H1 (cell line): ENCODE measurements around the gene MACROD1. TPM values are rescaled to one million over a fixed set of nuclear protein-coding genes. Genes with fewer than 3 reads are reported as not detected.

Experiments
- CTCF ChIA-PET: fragments of 300-600 bp; sonication (Branson Sonifier 250); formaldehyde crosslinking; loops from one replicate; lab custom pipeline; 2021; ENCODE audit not compliant: partially characterized antibody; lab: Charles Lee
- POLR2A ChIA-PET: fragments of 300-600 bp; sonication (Branson Sonifier 250); formaldehyde crosslinking; loops from one replicate; lab custom pipeline; 2021; ENCODE audit warnings: inconsistent platforms; ENCODE audit not compliant: partially characterized antibody; lab: Charles Lee
- DNase-seq, 2 experiments: peaks; one replicate each; pipeline versions ENCODE4 v3.0.0 to v3.0.0-alpha.2; 2010 to 2022; ENCODE audit warnings: low spot score in 2 of 2, low read depth in 1 of 2, mixed read lengths in 1 of 2
- FAIRE-seq: peaks from 2 replicates; lab custom pipeline; 2011; peaks lifted over from hg19 to GRCh38; lab: Jason Lieb, UNC
- H2AFZ ChIP-seq: 2 replicates; pipeline ENCODE4 v1.8.1; 2012; ENCODE audit warnings: low read length, inconsistent platforms
- H2AK5ac ChIP-seq: 2 replicates; pipeline ENCODE4 v1.6.1; 2013; ENCODE audit warnings: low read depth, low read length
- H2BK120ac ChIP-seq: replicated peaks from 2 replicates; pipeline ENCODE3; 2013; ENCODE audit warnings: low read depth, low read length, inconsistent platforms
- H2BK12ac ChIP-seq: 2 replicates; pipeline ENCODE4 v1.6.1; 2013; ENCODE audit warnings: low read depth, low read length
- H2BK15ac ChIP-seq: 2 replicates; pipeline ENCODE4 v1.6.1; 2013; ENCODE audit warnings: low read length
- H2BK20ac ChIP-seq: 2 replicates; pipeline ENCODE4 v1.6.1; 2013; ENCODE audit warnings: low read length
- H2BK5ac ChIP-seq: 2 replicates; pipeline ENCODE4 v1.6.1; 2013; ENCODE audit warnings: low read depth, low read length
- H3K14ac ChIP-seq: 2 replicates; pipeline ENCODE4 v1.6.1; 2013; ENCODE audit warnings: inconsistent platforms; ENCODE audit not compliant: insufficient read length
- H3K18ac ChIP-seq: 2 replicates; pipeline ENCODE4 v1.6.1; 2013; ENCODE audit warnings: low read length; ENCODE audit errors: extremely low read depth
- H3K23ac ChIP-seq: 2 replicates; pipeline ENCODE4 v1.6.1; 2013; ENCODE audit warnings: inconsistent platforms; ENCODE audit not compliant: insufficient read length
- H3K23me2 ChIP-seq: 2 replicates; pipeline ENCODE4 v1.6.1; 2013; ENCODE audit warnings: low read depth, low read length
- H3K27ac ChIP-seq: 2 replicates; pipeline ENCODE4 v1.6.1; 2011; ENCODE audit warnings: low read depth, low read length, inconsistent platforms
- H3K27me3 ChIP-seq, 4 experiments: replicated peaks in 1 of 4; 1 replicate in 1 of 4; 2 replicates in 3 of 4; pipeline versions ENCODE4 v1.6.1 to v1.8.1; 2011 to 2013; ENCODE audit warnings: low read length in 3 of 4, mild to moderate bottlenecking in 3 of 4, inconsistent platforms in 2 of 4, mixed read lengths in 2 of 4, moderate library complexity in 1 of 4; ENCODE audit not compliant: control insufficient read depth in 3 of 4, insufficient read depth in 3 of 4; ENCODE audit errors: extremely low read depth in 1 of 4
- H3K36me3 ChIP-seq, 4 experiments: 2 replicates each; pipeline versions ENCODE4 v1.6.1 to v1.8.1; 2011 to 2013; ENCODE audit warnings: mild to moderate bottlenecking in 4 of 4, low read length in 3 of 4, moderate library complexity in 2 of 4, control low read depth in 1 of 4, inconsistent platforms in 1 of 4; ENCODE audit not compliant: insufficient read depth in 4 of 4, control insufficient read depth in 2 of 4
- H3K4ac ChIP-seq: replicated peaks from 2 replicates; pipeline ENCODE3; 2013; ENCODE audit warnings: low read length, low read depth, mixed read lengths, inconsistent platforms; ENCODE audit not compliant: insufficient read length
- H3K4me1 ChIP-seq, 4 experiments: replicated peaks in 1 of 4; 1 replicate in 1 of 4; 2 replicates in 3 of 4; pipeline versions ENCODE4 v1.6.1 to v1.8.1; 2011 to 2013; ENCODE audit warnings: low read length in 3 of 4, inconsistent platforms in 2 of 4, mixed read lengths in 1 of 4; ENCODE audit not compliant: insufficient read depth in 4 of 4, control insufficient read depth in 3 of 4
- H3K4me2 ChIP-seq, 2 experiments: 2 replicates each; pipeline versions ENCODE4 v1.6.1 to v1.8.1; 2011 to 2013; ENCODE audit warnings: low read depth in 2 of 2, low read length in 2 of 2, control low read depth in 1 of 2, inconsistent platforms in 1 of 2, mild to moderate bottlenecking in 1 of 2; ENCODE audit not compliant: insufficient read depth in 1 of 2
- H3K4me3 ChIP-seq, 4 experiments: fragments of 200-600, 300-600 bp in 1 of 4; sonication (generic), shearing (Covaris generic), sonication (Bioruptor Twin) in 1 of 4; 2 replicates each; pipeline versions ENCODE4 v1.5.1 to v1.8.1; 2011 to 2016; ENCODE audit warnings: low read length in 4 of 4, low read depth in 3 of 4, control low read depth in 2 of 4, inconsistent platforms in 2 of 4, mild to moderate bottlenecking in 2 of 4, mixed read lengths in 1 of 4, moderate library complexity in 1 of 4; ENCODE audit not compliant: insufficient read depth in 2 of 4; ENCODE audit errors: extremely low read depth in 1 of 4
- H3K56ac ChIP-seq: replicated peaks from 2 replicates; pipeline ENCODE3; 2013; ENCODE audit warnings: low read depth, mild to moderate bottlenecking, mixed read lengths, low read length, inconsistent platforms; ENCODE audit not compliant: insufficient read length
- H3K79me1 ChIP-seq: 2 replicates; pipeline ENCODE4 v1.6.1; 2013; ENCODE audit warnings: low read depth, low read length, control low read depth
- H3K79me2 ChIP-seq, 2 experiments: 2 replicates each; pipeline versions ENCODE4 v1.6.1 to v1.8.1; 2012 to 2013; ENCODE audit warnings: low read length in 2 of 2, mild to moderate bottlenecking in 2 of 2, inconsistent platforms in 1 of 2; ENCODE audit not compliant: insufficient read depth in 2 of 2, control insufficient read depth in 1 of 2
- H3K9ac ChIP-seq, 4 experiments: replicated peaks in 1 of 4; 1 replicate in 1 of 4; 2 replicates in 3 of 4; pipeline versions ENCODE4 v1.6.1 to v1.8.1; 2011 to 2013; ENCODE audit warnings: low read depth in 3 of 4, low read length in 3 of 4, control low read depth in 2 of 4, mild to moderate bottlenecking in 2 of 4, moderate library complexity in 2 of 4, inconsistent platforms in 1 of 4; ENCODE audit errors: extremely low read depth in 1 of 4
- H3K9me3 ChIP-seq, 2 experiments: 2 replicates each; pipeline versions ENCODE4 v1.6.1 to v1.8.1; 2012 to 2013; ENCODE audit warnings: mild to moderate bottlenecking in 2 of 2, moderate library complexity in 2 of 2, control low read depth in 1 of 2, inconsistent platforms in 1 of 2, low read depth in 1 of 2, low read length in 1 of 2, mixed read lengths in 1 of 2; ENCODE audit not compliant: insufficient read depth in 2 of 2
- H4K20me1 ChIP-seq, 2 experiments: replicated peaks in 1 of 2; 2 replicates each; pipeline versions ENCODE3 to v1.8.1; 2011 to 2013; ENCODE audit warnings: inconsistent platforms in 2 of 2, low read length in 2 of 2, mild to moderate bottlenecking in 1 of 2; ENCODE audit not compliant: insufficient read depth in 2 of 2, control insufficient read depth in 1 of 2
- H4K5ac ChIP-seq: 2 replicates; pipeline ENCODE4 v1.6.1; 2013; ENCODE audit warnings: low read length, low read depth, mixed read lengths, inconsistent platforms; ENCODE audit not compliant: insufficient read length
- H4K8ac ChIP-seq: 2 replicates; pipeline ENCODE4 v1.8.0; 2013; ENCODE audit warnings: mild to moderate bottlenecking, moderate library complexity, low read length, inconsistent platforms; ENCODE audit not compliant: insufficient read depth; ENCODE audit errors: extremely low read depth
- H4K91ac ChIP-seq: replicated peaks from 2 replicates; pipeline ENCODE3; 2013; ENCODE audit warnings: low read length, mixed read lengths, inconsistent platforms; ENCODE audit not compliant: insufficient read length
- ASH2L ChIP-seq: fragments of 200-600, 300-600 bp; sonication (generic); IDR thresholded peaks from one replicate; pipeline ENCODE4 v1.7.1; 2017; ENCODE audit warnings: low read length
- CREB1 ChIP-seq: IDR thresholded peaks from 2 replicates; pipeline ENCODE4 v1.6.1; 2012; ENCODE audit warnings: inconsistent platforms
- SP4 ChIP-seq: IDR thresholded peaks from 2 replicates; pipeline ENCODE4 v1.6.1; 2012; ENCODE audit warnings: low read length, inconsistent platforms
- WGBS, 2 experiments: shearing (Covaris generic) in 1 of 2; methylation state at CpG; one replicate each; pipeline versions ENCODE4 v1.1.6 to v1.1.7; 2013 to 2015; ENCODE audit warnings: low lambda C conversion rate in 2 of 2, mixed read lengths in 2 of 2, inconsistent platforms in 1 of 2, low coverage in 1 of 2, missing lambda C conversion rate in 1 of 2; ENCODE audit not compliant: insufficient replicate concordance in 2 of 2, insufficient coverage in 1 of 2, insufficient read length in 1 of 2; ENCODE audit errors: extremely low coverage in 1 of 2, missing lambda C conversion rate in 1 of 2; 5-methylcytosine and 5-hydroxymethylcytosine counted together
- polyA plus RNA-seq, 7 experiments: library from polyadenylated mRNA; depleted of rRNA in 3 of 7; stranded (reverse) in 5 of 7; unstranded in 2 of 7; fragments of >200 nt in 5 of 7; fragments of 200-250 nt in 2 of 7; gene quantifications; 1 replicate in 5 of 7; 2 replicates in 1 of 7; 4 replicates in 1 of 7; pipeline versions ENCODE4 v1.2.1 to v1.2.3, GENCODE V29; 2011 to 2013; ENCODE audit warnings: missing spikeins in 2 of 7, mixed read lengths in 2 of 7
- total RNA-seq: library from RNA; stranded (reverse); fragmentation: NEBNext Ultra II Directional; extraction: Animal tissue kit (Norgen Biotek cat#: 25700); gene quantifications from 2 replicates; pipeline ENCODE4 v1.2.1, GENCODE V29; 2021

MACROD1 gene
- total and polyA plus RNA-seq, 2 of the 8 experiments (the other 6 are each of a cell fraction or from before 2014, with no cell fraction given): 19.5 to 34.1 TPM

- Histone ChIP-seq H4K8ac (no peak overlapping the region; the same call in 1 of the 2 replicates), H4K91ac (no peak overlapping the region), H2BK120ac (no peak overlapping the region), H2BK20ac (no peak overlapping the region), H3K23ac (no peak overlapping the region), H3K9me3 (no peaks in the 10 kb centered on the region), H3K4me3 (no peak overlapping the region), H3K36me3 (peaks cover 7 to 24% (median 15%) of the 10 kb centered on the region in 4 experiments), H3K27ac (no peak overlapping the region), H2AK5ac (no peak overlapping the region), H3K9ac (no peak overlapping the region), H3K23me2 (peaks cover 18% of the 10 kb centered on the region; the same call in 1 of the 2 replicates), H3K4me1 (peaks cover 2 to 23% (median 9%) of the 10 kb centered on the region in 4 experiments; a peak in 6 of 7 replicates), H3K56ac (no peak overlapping the region), H4K5ac (no peak overlapping the region), H3K18ac (no peak overlapping the region), H3K79me1 (peaks cover 13% of the 10 kb centered on the region), H3K27me3 (peaks cover 5 to 18% (median 13%) of the 10 kb centered on the region in 4 experiments; a peak in 6 of 7 replicates), H2BK15ac (no peak overlapping the region), H3K14ac (no peak overlapping the region), H2BK12ac (no peak overlapping the region), H4K20me1 (peaks cover 6 to 35% of the 10 kb centered on the region in 2 experiments), H3K4me2 (no peak overlapping the region), H2BK5ac (no peak overlapping the region), H2AFZ (no peak overlapping the region), H3K4ac (no peak overlapping the region), H3K79me2 (peaks cover 0 to 2% of the 10 kb centered on the region in 2 experiments; a peak in 1 of 4 replicates)
- FAIRE-seq (no peak), DNase-seq (no peak)
- TF ChIP-seq CREB1: no peak
- TF ChIP-seq SP4: no peak
- TF ChIP-seq ASH2L: no peak
- ChIA-PET CTCF (interaction anchor here (0.7 to 6.8 kb wide), 6 partner anchors 11 to 153 kb away, joined by 3 to 171 read pairs (median 8); no protein-coding TSS in a partner anchor), POLR2A (interaction anchor here (0.7 to 5.1 kb wide), 9 partner anchors 8 to 223 kb away, joined by 3 to 46 read pairs (median 4); partner anchors contain the start of genes COX8A and FERMT3)
- 93% methylated on average over 23 of the region's 27 CpGs; no CpG with 5 or more reads in 1 of the 2 experiments for WGBS, 2 experiments
These were observed 168.7 kb downstream of the MACROD1 start for GRCh38 chr11:63997104-63997700.
